Measurements from ENCODE around the gene CDK5RAP2.

DNA sequence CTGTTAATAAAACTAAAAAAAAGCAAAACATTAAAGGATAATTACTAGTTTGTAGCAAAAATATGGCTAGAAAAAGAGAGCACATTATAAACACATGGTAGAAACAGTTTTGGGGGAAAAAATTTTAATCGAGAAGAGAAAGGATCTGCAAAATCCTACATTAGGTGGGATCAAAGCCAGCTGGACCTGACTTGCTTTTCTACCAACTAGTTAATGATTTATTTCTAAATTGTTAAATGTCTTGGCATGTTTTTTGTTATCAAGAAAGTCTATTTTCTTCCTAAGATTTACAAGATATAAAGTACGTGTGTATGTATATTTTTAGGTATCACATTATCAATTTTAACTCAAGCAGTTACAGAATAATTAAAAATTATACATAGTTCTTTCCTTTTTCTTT, 47.1 kb upstream of the CDK5RAP2 start:
- TF ChIP-seq POLR2A (IDR thresholded peaks at IDR 0.05) (no peak), EP300 (IDR thresholded peaks at IDR 0.05) (no peak)
